Measurements from ENCODE around the gene TGIF2.

TGIF2 gene

GRCh38 chr20:36573103-36573797 is at the start of gene TGIF2:
Gene TGIF2, plus strand, starts transcription at chr20:36573597. Its CDS starts 5,178 bp downstream, at chr20:36578775.
- DNase-seq = peak; percentile 90
- ATAC-seq = peak; percentile 79
- Mint-ChIP-seq H3K4me1 (peaks cover 42% of the 10 kb centered on the region), H3K27ac (peak within 1 kb of the TSS; percentile 97), H3K4me3 (peak within 1 kb of the TSS; percentile 94), H3K27me3 (no peaks in the 10 kb centered on the region), H3K36me3 (ENCODE audit: low read depth) (peaks cover 10% of the 10 kb centered on the region), H3K9me3 (no peaks in the 10 kb centered on the region)

DNA sequence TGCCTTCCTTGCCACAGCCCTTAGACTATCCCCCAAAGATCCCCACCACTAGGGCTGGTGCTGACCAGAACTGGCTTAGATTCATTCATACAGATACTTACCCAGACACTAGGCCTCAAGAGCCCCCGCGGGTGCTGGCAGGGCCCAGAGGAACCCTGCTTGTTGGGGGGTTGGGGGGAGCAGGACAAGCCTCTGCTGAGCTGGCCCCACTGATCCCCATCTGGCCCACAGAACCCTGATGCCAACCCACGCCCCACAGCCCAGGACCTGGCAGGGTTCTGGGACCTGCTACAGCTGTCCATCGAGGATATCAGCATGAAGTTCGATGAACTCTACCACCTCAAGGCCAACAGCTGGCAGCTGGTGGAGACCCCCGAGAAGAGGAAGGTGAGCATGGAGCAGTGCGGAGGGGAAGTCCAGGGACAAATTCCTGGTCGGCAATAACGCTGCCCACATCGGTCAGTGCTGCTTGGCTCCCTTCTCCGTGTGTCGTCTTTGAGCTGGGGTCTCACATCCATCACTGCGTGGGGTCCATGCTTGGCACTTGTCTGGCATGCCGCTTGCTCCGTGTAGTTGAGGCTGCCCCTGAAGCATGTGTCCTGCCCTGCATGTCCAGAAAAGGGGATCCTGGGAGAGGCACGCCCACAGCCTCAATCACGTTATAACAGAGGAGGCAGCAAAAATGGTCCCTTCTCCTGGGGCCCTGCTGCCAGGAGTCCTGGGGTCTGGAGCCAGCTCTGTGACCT is 47.6 kb upstream of the TGIF2 start:
- no peak overlapping the region for H3K27ac Mint-ChIP-seq
- ATAC-seq = no peak
- DNase-seq = no peak
- H3K4me3 Mint-ChIP-seq = no peak overlapping the region
- H3K9me3 Mint-ChIP-seq = no peaks in the 10 kb centered on the region
- peaks cover 8% of the 10 kb centered on the region for H3K36me3 Mint-ChIP-seq (ENCODE audit: low read depth)
- H3K27me3 Mint-ChIP-seq = no peaks in the 10 kb centered on the region
- no peaks in the 10 kb centered on the region for H3K4me1 Mint-ChIP-seq

DNA sequence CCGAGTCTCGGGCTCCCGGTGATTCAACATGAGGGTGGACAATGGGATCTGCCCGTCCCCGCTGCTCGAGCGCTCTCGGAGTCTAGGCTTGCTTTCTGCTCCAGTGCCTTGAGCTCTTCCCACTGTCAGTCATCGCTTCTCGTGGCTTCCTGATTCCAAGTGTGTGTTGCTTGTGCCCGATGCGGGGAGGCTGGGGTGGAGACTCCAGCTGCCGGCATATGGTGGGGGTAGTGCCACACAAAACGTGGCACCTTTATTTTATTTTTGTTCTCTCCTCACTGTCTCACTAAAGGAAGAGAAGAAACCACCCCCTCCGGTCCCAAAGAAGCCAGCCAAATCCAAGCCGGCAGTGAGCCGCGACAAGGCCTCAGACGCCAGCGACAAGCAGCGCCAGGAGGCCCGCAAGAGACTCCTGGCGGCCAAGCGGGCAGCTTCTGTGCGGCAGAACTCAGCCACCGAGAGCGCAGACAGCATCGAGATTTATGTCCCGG is 46.8 kb upstream of the TGIF2 start:
- no peak overlapping the region for H3K27ac Mint-ChIP-seq

DNA sequence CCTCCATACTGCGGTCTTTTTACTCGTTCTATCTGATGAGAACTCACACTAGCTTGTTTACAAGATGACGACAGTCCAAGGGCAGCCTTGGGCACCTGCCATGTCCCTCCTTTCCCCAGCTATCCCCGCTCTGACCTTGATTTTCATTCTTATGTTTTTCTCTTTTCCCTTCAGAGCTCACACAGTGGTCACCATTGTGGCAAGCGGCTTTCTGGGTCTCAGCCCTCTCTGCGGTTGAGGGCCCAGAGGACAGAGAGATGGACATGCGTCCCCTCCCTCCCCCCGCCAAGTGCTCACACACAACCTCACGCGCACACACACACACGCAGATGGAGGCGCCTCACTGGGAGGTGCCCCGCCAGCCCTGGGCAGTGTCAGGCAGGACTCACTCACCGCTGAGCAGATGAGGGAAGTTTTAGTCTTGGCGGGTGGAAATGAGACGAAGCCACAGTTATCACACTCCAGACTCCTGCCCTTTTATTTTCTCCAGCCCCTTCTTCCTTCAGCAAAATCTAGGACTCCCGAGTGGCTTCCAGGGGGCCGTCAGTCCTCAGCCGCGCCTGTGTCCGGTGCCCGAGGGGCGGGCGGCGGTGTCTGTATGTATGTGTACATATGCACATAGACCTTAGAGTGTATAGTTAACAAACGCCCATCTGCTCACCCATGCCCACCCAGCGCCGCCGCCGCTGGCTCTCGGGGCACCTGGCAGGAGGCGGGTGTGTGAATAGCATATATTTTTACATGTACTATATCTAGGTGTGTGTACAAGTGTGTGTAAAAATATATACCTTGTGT is 45.9 kb upstream of the TGIF2 start:
- H3K9me3 Mint-ChIP-seq = no peaks in the 10 kb centered on the region
- H3K27me3 Mint-ChIP-seq = no peaks in the 10 kb centered on the region
- ATAC-seq (no peak), DNase-seq (no peak)
- no peaks in the 10 kb centered on the region for H3K4me1 Mint-ChIP-seq
- H3K4me3 Mint-ChIP-seq = no peak overlapping the region
- H3K36me3 Mint-ChIP-seq (ENCODE audit: low read depth) = peaks cover 8% of the 10 kb centered on the region
- H3K27ac Mint-ChIP-seq = no peak overlapping the region

More for the DNA sequence above, 46.8 kb upstream of the TGIF2 start:
- DNase-seq (no peak), ATAC-seq (no peak)
- Mint-ChIP-seq H3K9me3 (no peaks in the 10 kb centered on the region), H3K36me3 (ENCODE audit: low read depth) (peaks cover 8% of the 10 kb centered on the region), H3K4me3 (no peak overlapping the region), H3K27me3 (no peaks in the 10 kb centered on the region), H3K4me1 (no peaks in the 10 kb centered on the region)

GRCh38 chr20:36528176-36528874 is 45.1 kb upstream of the TGIF2 start:
- H3K27me3 Mint-ChIP-seq = no peaks in the 10 kb centered on the region
- no peak for ATAC-seq
- H3K27ac Mint-ChIP-seq = no peak overlapping the region
- no peaks in the 10 kb centered on the region for H3K4me1 Mint-ChIP-seq
- no peak for DNase-seq
- peaks cover 8% of the 10 kb centered on the region for H3K36me3 Mint-ChIP-seq (ENCODE audit: low read depth)
- H3K9me3 Mint-ChIP-seq = no peaks in the 10 kb centered on the region
- H3K4me3 Mint-ChIP-seq = no peak overlapping the region

- Mint-ChIP-seq H3K9me3 (no peaks in the 10 kb centered on the region), H3K4me1 (no peaks in the 10 kb centered on the region), H3K27ac (no peak overlapping the region), H3K4me3 (no peak overlapping the region), H3K36me3 (ENCODE audit: low read depth) (peaks cover 8% of the 10 kb centered on the region), H3K27me3 (no peaks in the 10 kb centered on the region)
- no peak for ATAC-seq
- no peak for DNase-seq
Observed at GRCh38 chr20:36528875-36529417, 44.5 kb upstream of the TGIF2 start.

- no peak overlapping the region for H3K27ac Mint-ChIP-seq
- no peak for DNase-seq
- H3K27me3 Mint-ChIP-seq = no peaks in the 10 kb centered on the region
- H3K4me3 Mint-ChIP-seq = no peak overlapping the region
- peaks cover 2% of the 10 kb centered on the region for H3K36me3 Mint-ChIP-seq (ENCODE audit: low read depth)
- H3K4me1 Mint-ChIP-seq = no peaks in the 10 kb centered on the region
- H3K9me3 Mint-ChIP-seq = no peaks in the 10 kb centered on the region
- ATAC-seq = no peak
Observed at GRCh38 chr20:36532388-36532787, 41.0 kb upstream of the TGIF2 start.

- H3K9me3 Mint-ChIP-seq = no peaks in the 10 kb centered on the region
- DNase-seq (no peak), ATAC-seq (no peak)
- no peaks in the 10 kb centered on the region for H3K36me3 Mint-ChIP-seq (ENCODE audit: low read depth)
- H3K4me3 Mint-ChIP-seq = no peak overlapping the region
- no peaks in the 10 kb centered on the region for H3K4me1 Mint-ChIP-seq
- H3K27ac Mint-ChIP-seq = no peak overlapping the region
- H3K27me3 Mint-ChIP-seq = no peaks in the 10 kb centered on the region
Observed at GRCh38 chr20:36532822-36533221, 40.6 kb upstream of the TGIF2 start.

- no peak overlapping the region for H3K4me3 Mint-ChIP-seq
- H3K9me3 Mint-ChIP-seq = no peaks in the 10 kb centered on the region
- no peak for DNase-seq
- peaks cover 3% of the 10 kb centered on the region for H3K4me1 Mint-ChIP-seq
- no peak overlapping the region for H3K27ac Mint-ChIP-seq
- no peaks in the 10 kb centered on the region for H3K27me3 Mint-ChIP-seq
- no peaks in the 10 kb centered on the region for H3K36me3 Mint-ChIP-seq (ENCODE audit: low read depth)
- ATAC-seq = no peak
Observed at GRCh38 chr20:36538026-36538722, 35.2 kb upstream of the TGIF2 start.

- no peaks in the 10 kb centered on the region for H3K9me3 Mint-ChIP-seq
- DNase-seq = no peak
- no peak overlapping the region for H3K4me3 Mint-ChIP-seq
- no peak for ATAC-seq
- no peak overlapping the region for H3K27ac Mint-ChIP-seq
- peaks cover 3% of the 10 kb centered on the region for H3K4me1 Mint-ChIP-seq
- H3K36me3 Mint-ChIP-seq (ENCODE audit: low read depth) = no peaks in the 10 kb centered on the region
- H3K27me3 Mint-ChIP-seq = no peaks in the 10 kb centered on the region
Observed at GRCh38 chr20:36540551-36541211, 32.7 kb upstream of the TGIF2 start.

- no peaks in the 10 kb centered on the region for H3K36me3 Mint-ChIP-seq (ENCODE audit: low read depth)
- ATAC-seq (peak; percentile 15), DNase-seq (peak; percentile 20)
- H3K4me3 Mint-ChIP-seq = no peak within 1 kb of the TSS
- H3K27ac Mint-ChIP-seq = no peak within 1 kb of the TSS
- peaks cover 3% of the 10 kb centered on the region for H3K4me1 Mint-ChIP-seq
- no peaks in the 10 kb centered on the region for H3K9me3 Mint-ChIP-seq
- H3K27me3 Mint-ChIP-seq = no peaks in the 10 kb centered on the region
Observed at GRCh38 chr20:36541227-36541767, 32.1 kb upstream of the TGIF2 start, which contains the start of gene MYL9. Gene MYL9, plus strand, starts transcription at chr20:36541519. Its CDS starts 3,366 bp downstream, at chr20:36544885.

DNA sequence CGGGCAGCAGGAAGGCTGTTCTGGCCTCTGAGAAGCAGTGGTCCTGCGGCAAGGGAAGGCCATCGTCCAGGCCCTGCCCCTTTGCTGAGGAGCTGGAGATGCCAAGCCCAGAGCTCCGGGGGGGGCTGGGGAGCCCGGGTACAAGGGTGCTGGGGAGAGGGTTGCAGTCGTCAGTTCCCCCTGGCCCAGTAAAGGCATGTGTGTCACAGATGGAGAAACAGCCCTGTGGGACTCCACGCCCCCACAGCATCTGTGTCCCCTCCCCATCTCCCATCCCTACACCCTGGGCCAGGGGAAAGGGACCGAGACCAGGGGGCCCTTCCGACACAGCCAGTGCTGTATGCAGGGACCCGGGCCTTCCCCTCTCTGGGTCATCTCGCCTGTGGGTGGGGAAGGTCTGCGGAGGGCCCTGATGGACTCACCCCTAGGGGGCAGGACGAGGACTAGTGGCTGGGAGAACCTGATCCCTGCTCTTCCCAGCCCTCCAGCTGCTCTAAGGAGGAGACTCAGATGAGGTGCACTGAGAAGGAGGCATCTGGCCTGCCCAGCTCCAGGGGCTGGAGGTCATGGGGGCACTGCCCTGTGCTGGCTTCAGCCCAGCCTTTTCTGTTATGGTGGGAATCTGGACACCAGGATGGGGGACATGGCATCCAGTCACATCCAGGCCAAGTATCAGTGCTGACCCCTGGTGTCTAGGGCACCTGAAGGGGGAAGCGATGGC is 31.5 kb upstream of the TGIF2 start:
- no peak for ATAC-seq
- H3K9me3 Mint-ChIP-seq = no peaks in the 10 kb centered on the region
- peaks cover 3% of the 10 kb centered on the region for H3K4me1 Mint-ChIP-seq
- DNase-seq = no peak
- no peaks in the 10 kb centered on the region for H3K27me3 Mint-ChIP-seq
- no peak overlapping the region for H3K27ac Mint-ChIP-seq
- no peaks in the 10 kb centered on the region for H3K36me3 Mint-ChIP-seq (ENCODE audit: low read depth)
- H3K4me3 Mint-ChIP-seq = no peak overlapping the region

All from activated naive CD8-positive, alpha-beta T cell treated with anti-CD3 and anti-CD28 coated beads, Interleukin-2, amount 50 U/mL, for 24 hours (primary cell).